ENCODE data around the gene TMTC2. TPM values are rescaled to one million over a fixed set of nuclear protein-coding genes. Genes with fewer than 3 reads are reported as not detected.

Gene TMTC2
- polyA plus RNA-seq, 1 donor from 2014 or later, result 20.6 TPM

- no peak overlapping the region for H2AFZ ChIP-seq (ENCODE audit: low read depth, low read length)
- no peaks in the 10 kb centered on the region for H3F3A ChIP-seq (ENCODE audit: insufficient read depth, low read length, poor library complexity, severe bottlenecking)
- no peaks in the 10 kb centered on the region for H3K79me2 ChIP-seq (replicated peaks; ENCODE audit: insufficient read depth, low read length)
- no peaks in the 10 kb centered on the region for H3K36me3 ChIP-seq (ENCODE audit: insufficient read depth, low read length)
- H3K27ac ChIP-seq (ENCODE audit: low read length), result no peak overlapping the region
- no peak overlapping the region for H3K4me2 ChIP-seq (ENCODE audit: low read length)
- H4K20me1 ChIP-seq (ENCODE audit: insufficient read depth), result no peaks in the 10 kb centered on the region
- H3K9me2 ChIP-seq (ENCODE audit: insufficient read depth, low read length), result no peaks in the 10 kb centered on the region
- no peaks in the 10 kb centered on the region for H3K9me3 ChIP-seq (ENCODE audit: low read length)
- no peaks in the 10 kb centered on the region for H3K27me3 ChIP-seq (ENCODE audit: insufficient read depth, low read depth, low read length)
- H3K4me3 ChIP-seq (ENCODE audit: low read length), result no peak overlapping the region
- H3K9ac ChIP-seq (ENCODE audit: low read length), result no peak overlapping the region
- no peak for TF ChIP-seq TAF1 (IDR thresholded peaks at IDR 0.05; ENCODE audit: low read depth)
- no peak for TF ChIP-seq MXI1 (conservative IDR thresholded peaks at IDR 0.05; ENCODE audit: poor library complexity, severe bottlenecking)
- no peak for TF ChIP-seq EZH2 (IDR thresholded peaks at IDR 0.05; ENCODE audit: borderline replicate concordance, insufficient read depth, low read length, poor library complexity, severe bottlenecking)
- no peak for TF ChIP-seq SMC3 (conservative IDR thresholded peaks at IDR 0.05; ENCODE audit: poor library complexity)
- no peak for TF ChIP-seq RAD21 (conservative IDR thresholded peaks at IDR 0.05)
- no peak for TF ChIP-seq POLR2AphosphoS5 (IDR thresholded peaks at IDR 0.05)
- TF ChIP-seq EP300 (conservative IDR thresholded peaks at IDR 0.05; ENCODE audit: poor library complexity, severe bottlenecking), result no peak
- no peak for TF ChIP-seq REST (IDR thresholded peaks at IDR 0.05; ENCODE audit: borderline replicate concordance)
- TF ChIP-seq, protein P1, sequence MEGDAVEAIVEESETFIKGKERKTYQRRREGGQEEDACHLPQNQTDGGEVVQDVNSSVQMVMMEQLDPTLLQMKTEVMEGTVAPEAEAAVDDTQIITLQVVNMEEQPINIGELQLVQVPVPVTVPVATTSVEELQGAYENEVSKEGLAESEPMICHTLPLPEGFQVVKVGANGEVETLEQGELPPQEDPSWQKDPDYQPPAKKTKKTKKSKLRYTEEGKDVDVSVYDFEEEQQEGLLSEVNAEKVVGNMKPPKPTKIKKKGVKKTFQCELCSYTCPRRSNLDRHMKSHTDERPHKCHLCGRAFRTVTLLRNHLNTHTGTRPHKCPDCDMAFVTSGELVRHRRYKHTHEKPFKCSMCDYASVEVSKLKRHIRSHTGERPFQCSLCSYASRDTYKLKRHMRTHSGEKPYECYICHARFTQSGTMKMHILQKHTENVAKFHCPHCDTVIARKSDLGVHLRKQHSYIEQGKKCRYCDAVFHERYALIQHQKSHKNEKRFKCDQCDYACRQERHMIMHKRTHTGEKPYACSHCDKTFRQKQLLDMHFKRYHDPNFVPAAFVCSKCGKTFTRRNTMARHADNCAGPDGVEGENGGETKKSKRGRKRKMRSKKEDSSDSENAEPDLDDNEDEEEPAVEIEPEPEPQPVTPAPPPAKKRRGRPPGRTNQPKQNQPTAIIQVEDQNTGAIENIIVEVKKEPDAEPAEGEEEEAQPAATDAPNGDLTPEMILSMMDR (IDR thresholded peaks at IDR 0.05; ENCODE audit: poor library complexity, severe bottlenecking), result no peak
Observed at GRCh38 chr12:82783435-82783834, 96.7 kb downstream of the TMTC2 start.

DNA sequence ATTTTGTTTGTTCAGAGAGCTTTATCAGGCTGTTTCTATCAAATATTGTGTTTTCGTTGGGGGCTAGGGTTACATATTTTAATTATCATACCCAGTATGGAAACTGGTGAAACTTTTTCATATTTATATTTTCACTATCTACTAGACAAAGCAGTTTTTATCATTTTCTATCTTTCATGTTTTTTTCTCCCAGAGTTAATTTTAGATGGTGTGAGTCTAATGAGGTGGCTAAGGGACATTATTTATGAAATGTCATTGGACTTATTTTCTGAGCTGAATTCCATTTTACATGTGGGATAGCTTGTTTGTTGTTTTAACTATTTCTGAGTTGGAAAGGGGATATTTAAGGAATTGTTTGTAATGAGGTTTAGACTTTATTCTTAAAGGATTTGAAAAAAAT, 100.3 kb downstream of the TMTC2 start:
- Histone ChIP-seq H3K9me3 (ENCODE audit: low read length) (no peaks in the 10 kb centered on the region), H2AFZ (ENCODE audit: low read depth, low read length) (no peak overlapping the region), H3K27ac (ENCODE audit: low read length) (no peak overlapping the region)

More for the DNA sequence above, 100.3 kb downstream of the TMTC2 start:
- no peak overlapping the region for H3K4me3 ChIP-seq (ENCODE audit: low read length)
- H4K20me1 ChIP-seq (ENCODE audit: insufficient read depth), result no peaks in the 10 kb centered on the region
- TF ChIP-seq POLR2AphosphoS5 (IDR thresholded peaks at IDR 0.05) (no peak), REST (IDR thresholded peaks at IDR 0.05; ENCODE audit: borderline replicate concordance) (no peak), EP300 (conservative IDR thresholded peaks at IDR 0.05; ENCODE audit: poor library complexity, severe bottlenecking) (no peak), TAF1 (IDR thresholded peaks at IDR 0.05; ENCODE audit: low read depth) (no peak), RAD21 (conservative IDR thresholded peaks at IDR 0.05) (no peak), MXI1 (conservative IDR thresholded peaks at IDR 0.05; ENCODE audit: poor library complexity, severe bottlenecking) (no peak), SMC3 (conservative IDR thresholded peaks at IDR 0.05; ENCODE audit: poor library complexity) (no peak), EZH2 (IDR thresholded peaks at IDR 0.05; ENCODE audit: borderline replicate concordance, insufficient read depth, low read length, poor library complexity, severe bottlenecking) (no peak)
- TF ChIP-seq, protein P1 (IDR thresholded peaks at IDR 0.05; ENCODE audit: poor library complexity, severe bottlenecking), result no peak
- H3K79me2 ChIP-seq (replicated peaks; ENCODE audit: insufficient read depth, low read length), result no peaks in the 10 kb centered on the region
- no peaks in the 10 kb centered on the region for H3K27me3 ChIP-seq (ENCODE audit: insufficient read depth, low read depth, low read length)
- H3K9ac ChIP-seq (ENCODE audit: low read length), result no peak overlapping the region
- H3F3A ChIP-seq (ENCODE audit: insufficient read depth, low read length, poor library complexity, severe bottlenecking), result no peaks in the 10 kb centered on the region
- no peak overlapping the region for H3K4me2 ChIP-seq (ENCODE audit: low read length)
- no peaks in the 10 kb centered on the region for H3K36me3 ChIP-seq (ENCODE audit: insufficient read depth, low read length)
- no peaks in the 10 kb centered on the region for H3K9me2 ChIP-seq (ENCODE audit: insufficient read depth, low read length)
